Activated CD4-positive, alpha-beta T cell treated with anti-CD3 and anti-CD28 coated beads for 48 hours (primary cell): Measurements from ENCODE around the gene CGNL1.
A peak's percentile ranks its signal among the peaks of the same experiment; 100 is the strongest.

ENCODE experiments used
- DNase-seq: peaks from one replicate; pipeline ENCODE4 v3.0.0-alpha.2; 2020

CGNL1 gene

GRCh38 chr15:57552678-57553334, 176.5 kb downstream of the CGNL1 start:
- DNase-seq: no peak

- DNase-seq: no peak
These were observed 177.2 kb downstream of the CGNL1 start for GRCh38 chr15:57553526-57553925.

GRCh38 chr15:57554063-57554811, 177.9 kb downstream of the CGNL1 start:
- no peak for DNase-seq

- DNase-seq: no peak
These were observed 178.5 kb downstream of the CGNL1 start for GRCh38 chr15:57554812-57555179.

- no peak for DNase-seq
These were observed 179.0 kb downstream of the CGNL1 start for GRCh38 chr15:57555270-57555669.

- DNase-seq: no peak
These were observed 179.7 kb downstream of the CGNL1 start for GRCh38 chr15:57556040-57556439.

- no peak for DNase-seq
These were observed 181.0 kb downstream of the CGNL1 start for GRCh38 chr15:57557267-57557666.

- no peak for DNase-seq
These were observed 181.5 kb downstream of the CGNL1 start for GRCh38 chr15:57557810-57558209.

- DNase-seq: peak; percentile 84
These were observed 183.6 kb downstream of the CGNL1 start for GRCh38 chr15:57559875-57560274.

GRCh38 chr15:57561041-57561711, 184.9 kb downstream of the CGNL1 start:
- peak; percentile 75 for DNase-seq

- peak; percentile 14 for DNase-seq
These were observed 186.0 kb downstream of the CGNL1 start for GRCh38 chr15:57562196-57562769.

GRCh38 chr15:57563416-57563815, 187.1 kb downstream of the CGNL1 start:
- no peak for DNase-seq

GRCh38 chr15:57565311-57565710, 189.0 kb downstream of the CGNL1 start:
- peak; percentile 37 for DNase-seq

- DNase-seq: no peak
These were observed 190.5 kb downstream of the CGNL1 start for GRCh38 chr15:57566834-57567233.

GRCh38 chr15:57567891-57568290, 191.6 kb downstream of the CGNL1 start:
- no peak for DNase-seq

- no peak for DNase-seq
These were observed 192.0 kb downstream of the CGNL1 start for GRCh38 chr15:57568299-57568698.

GRCh38 chr15:57570340-57570739, 194.0 kb downstream of the CGNL1 start:
- no peak for DNase-seq

GRCh38 chr15:57570994-57571393, 194.7 kb downstream of the CGNL1 start:
- DNase-seq: no peak

- DNase-seq: no peak
These were observed 195.4 kb downstream of the CGNL1 start for GRCh38 chr15:57571725-57572124.

GRCh38 chr15:57572468-57572867, 196.2 kb downstream of the CGNL1 start:
- DNase-seq: no peak

- DNase-seq: no peak
These were observed 196.8 kb downstream of the CGNL1 start for GRCh38 chr15:57573151-57573550.

- DNase-seq: no peak
These were observed 199.1 kb downstream of the CGNL1 start for GRCh38 chr15:57575363-57575762.

GRCh38 chr15:57578288-57578900, 202.1 kb downstream of the CGNL1 start:
- no peak for DNase-seq
